ENCODE data around the gene LYPD8.

DNA sequence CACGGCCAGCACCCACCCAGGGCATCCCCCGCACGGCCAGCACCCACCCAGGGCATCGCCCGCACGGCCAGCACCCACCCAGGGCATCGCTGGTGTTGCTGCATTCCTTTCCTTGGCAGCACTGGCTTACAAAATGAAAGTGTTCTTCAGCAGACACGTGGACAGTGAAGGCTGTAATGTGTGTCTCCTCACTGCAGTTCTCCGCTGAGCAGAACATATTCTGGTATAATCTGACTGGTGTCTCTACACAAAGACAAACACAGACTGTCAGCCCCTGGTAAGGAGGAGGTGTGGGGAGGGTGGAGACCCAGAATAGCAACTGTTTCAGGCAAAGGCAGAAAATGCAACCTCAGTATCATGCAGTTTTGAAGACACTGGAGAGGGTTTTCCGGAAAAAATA is 7.3 kb downstream of the LYPD8 start:
- TF ChIP-seq, protein P1, sequence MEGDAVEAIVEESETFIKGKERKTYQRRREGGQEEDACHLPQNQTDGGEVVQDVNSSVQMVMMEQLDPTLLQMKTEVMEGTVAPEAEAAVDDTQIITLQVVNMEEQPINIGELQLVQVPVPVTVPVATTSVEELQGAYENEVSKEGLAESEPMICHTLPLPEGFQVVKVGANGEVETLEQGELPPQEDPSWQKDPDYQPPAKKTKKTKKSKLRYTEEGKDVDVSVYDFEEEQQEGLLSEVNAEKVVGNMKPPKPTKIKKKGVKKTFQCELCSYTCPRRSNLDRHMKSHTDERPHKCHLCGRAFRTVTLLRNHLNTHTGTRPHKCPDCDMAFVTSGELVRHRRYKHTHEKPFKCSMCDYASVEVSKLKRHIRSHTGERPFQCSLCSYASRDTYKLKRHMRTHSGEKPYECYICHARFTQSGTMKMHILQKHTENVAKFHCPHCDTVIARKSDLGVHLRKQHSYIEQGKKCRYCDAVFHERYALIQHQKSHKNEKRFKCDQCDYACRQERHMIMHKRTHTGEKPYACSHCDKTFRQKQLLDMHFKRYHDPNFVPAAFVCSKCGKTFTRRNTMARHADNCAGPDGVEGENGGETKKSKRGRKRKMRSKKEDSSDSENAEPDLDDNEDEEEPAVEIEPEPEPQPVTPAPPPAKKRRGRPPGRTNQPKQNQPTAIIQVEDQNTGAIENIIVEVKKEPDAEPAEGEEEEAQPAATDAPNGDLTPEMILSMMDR (conservative IDR thresholded peaks at IDR 0.05; ENCODE audit: low read depth, low read length) = no peak
- no peak for TF ChIP-seq EZH2 (IDR thresholded peaks at IDR 0.05; ENCODE audit: low read length, unreplicated experiment)
- no peak for TF ChIP-seq EZH2phosphoT487 (IDR thresholded peaks at IDR 0.05; ENCODE audit: borderline replicate concordance, low read length)

All from PC-3 (cell line).